HG03097 (cell line): ENCODE data around the gene ANAPC2.

Source experiments
- ATAC-seq: cut with Tn5 transposase; IDR thresholded peaks from one replicate; pipeline ENCODE4 v1.9.1; 2021; ENCODE audit not compliant: unreplicated experiment, low FRiP score

ANAPC2 gene

DNA sequence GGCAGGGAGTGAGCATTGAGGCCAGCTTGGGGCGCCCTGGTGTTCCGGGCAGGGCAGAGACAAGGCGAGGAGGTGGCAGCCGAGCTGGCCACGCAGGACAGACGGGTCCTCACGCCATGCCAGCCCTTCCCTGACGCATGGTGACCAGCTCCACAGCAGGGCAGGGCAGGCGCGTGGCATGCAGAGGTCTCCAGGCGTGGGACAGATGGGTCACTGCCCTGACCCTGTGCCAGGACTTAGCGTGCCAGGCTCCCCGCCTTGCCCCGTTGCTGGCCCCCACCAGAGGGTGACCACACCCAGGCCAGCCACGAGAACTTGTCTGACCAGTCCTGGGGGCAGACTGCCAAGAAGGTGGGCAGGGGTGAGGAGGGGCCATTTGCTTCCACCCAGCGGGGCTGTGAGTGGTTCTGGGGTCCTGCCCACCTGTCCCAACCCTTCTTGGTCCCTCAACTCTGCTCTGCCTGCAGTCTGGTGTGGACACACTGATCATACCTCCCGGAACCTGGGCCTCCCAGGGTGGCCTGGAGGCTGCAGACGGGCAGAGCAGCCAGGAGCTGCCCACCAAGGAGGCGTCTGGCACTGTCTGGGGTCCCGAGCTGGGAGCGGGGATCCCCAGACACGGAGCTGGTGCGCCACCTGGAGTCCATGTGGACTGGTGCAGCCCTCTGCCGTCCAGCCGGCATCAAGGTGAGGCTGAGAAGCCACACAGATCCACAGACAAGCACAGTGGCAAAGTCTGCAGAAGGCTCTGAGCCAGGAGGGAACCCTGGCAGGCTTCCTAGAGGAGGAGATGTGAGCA is 38.9 kb upstream of the ANAPC2 start, which contains the start of gene RNF224:
Gene RNF224 (plus strand): TSS at position 449 of the 799 bp plus-strand sequence. CDS start 834 bp downstream, outside the sequence.
- ATAC-seq, result no peak

DNA sequence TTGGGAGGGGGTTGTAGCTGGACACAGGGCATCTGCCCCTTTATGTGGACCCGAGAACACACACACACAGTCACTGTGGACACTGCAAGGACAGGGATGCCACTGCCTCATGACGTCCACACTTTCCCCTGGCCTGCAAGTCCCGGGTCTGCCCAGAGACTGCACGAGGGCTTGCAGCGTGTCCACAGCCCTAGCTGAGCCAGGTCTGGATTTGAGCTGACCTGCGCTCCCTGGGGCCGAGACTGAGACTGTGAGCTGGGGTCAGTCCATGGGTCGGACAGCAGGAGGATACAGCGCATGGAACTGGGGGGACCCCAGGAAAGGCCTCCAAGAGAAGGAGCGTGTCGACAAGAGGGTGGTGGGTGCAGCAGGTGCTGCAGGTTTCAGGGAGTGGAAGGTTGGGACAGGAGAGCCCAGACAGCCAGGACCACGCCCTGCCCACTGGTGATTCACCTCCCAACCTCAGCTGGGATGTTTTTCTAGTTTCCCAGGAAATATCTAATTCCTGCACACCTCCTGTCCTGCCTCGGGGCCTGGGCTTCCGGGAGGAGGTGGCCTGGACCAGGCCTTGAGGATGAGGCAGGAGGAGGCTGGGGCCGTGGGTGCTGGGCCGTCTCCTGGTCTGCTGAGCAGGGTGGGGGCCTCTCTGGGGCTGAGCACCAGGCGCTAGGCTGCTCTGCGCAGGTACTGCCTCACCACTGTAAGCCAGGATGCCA is 38.1 kb upstream of the ANAPC2 start:
- no peak for ATAC-seq

DNA sequence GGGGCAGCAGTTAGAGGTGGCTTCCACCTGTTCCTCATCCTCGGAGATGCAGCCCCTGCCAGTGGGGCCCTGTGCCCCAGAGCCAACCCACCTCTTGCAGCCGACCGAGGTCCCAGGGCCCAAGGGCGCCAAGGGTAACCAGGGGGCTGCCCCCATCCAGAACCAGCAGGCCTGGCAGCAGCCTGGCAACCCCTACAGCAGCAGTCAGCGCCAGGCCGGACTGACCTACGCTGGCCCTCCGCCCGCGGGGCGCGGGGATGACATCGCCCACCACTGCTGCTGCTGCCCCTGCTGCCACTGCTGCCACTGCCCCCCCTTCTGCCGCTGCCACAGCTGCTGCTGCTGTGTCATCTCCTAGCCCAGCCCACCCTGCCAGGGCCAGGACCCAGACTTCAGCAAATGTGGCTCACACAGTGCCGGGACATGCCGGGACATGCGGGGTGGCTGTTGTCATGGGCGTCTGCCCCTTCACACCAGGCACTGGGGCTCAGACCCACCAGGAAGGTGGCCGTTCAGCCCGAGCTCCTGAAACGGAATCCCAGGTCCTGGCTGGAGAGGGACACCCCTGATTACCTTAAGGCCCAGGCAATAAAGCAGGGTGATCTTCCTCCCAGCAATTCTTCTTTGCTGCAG is 37.5 kb upstream of the ANAPC2 start:
- ATAC-seq, result no peak

DNA sequence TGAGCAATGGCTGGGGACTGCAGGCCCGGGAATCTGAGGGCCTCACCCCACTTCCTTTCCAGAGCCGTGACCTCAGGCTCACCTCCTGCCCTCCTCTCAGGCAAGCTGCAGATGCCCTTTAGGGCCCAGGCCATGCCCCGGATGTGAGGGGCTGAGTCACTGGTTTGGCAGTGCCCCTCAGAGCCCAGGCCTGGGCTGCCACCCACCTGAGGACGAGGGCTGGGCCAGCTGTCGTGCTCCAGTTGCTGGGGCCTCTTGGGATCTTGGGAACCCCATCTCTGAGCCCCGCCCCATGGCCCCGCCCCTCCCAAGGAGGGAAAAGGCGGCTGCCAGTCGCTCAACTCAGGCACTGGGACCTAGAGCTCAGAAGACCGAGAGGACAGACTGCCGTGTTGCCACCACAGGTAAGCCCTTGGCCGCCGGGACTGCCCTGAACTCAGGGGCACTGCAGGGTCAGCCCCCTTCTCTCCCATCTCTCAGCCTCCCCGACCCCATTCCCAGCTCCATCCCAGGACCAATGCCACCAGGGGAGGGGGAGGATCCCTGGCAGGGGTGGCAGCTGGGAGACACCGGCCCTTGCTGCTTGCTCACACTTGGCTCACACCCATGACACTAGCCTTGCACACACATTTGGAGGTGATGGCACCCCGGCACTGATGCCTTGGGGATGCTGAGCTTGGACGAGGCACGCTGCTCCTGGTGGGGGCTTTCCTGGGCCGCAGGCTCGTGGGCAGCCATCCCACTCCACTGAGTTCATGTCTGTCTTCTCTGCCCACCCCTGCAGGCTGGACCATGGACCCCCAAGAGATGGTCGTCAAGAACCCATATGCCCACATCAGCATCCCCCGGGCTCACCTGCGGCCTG is 36.7 kb upstream of the ANAPC2 start, which contains the start of gene CYSRT1:
Gene CYSRT1 (plus strand): TSS at position 345 of the 865 bp plus-strand sequence. CDS start 448 bp downstream, at position 793.
- ATAC-seq, result no peak

DNA sequence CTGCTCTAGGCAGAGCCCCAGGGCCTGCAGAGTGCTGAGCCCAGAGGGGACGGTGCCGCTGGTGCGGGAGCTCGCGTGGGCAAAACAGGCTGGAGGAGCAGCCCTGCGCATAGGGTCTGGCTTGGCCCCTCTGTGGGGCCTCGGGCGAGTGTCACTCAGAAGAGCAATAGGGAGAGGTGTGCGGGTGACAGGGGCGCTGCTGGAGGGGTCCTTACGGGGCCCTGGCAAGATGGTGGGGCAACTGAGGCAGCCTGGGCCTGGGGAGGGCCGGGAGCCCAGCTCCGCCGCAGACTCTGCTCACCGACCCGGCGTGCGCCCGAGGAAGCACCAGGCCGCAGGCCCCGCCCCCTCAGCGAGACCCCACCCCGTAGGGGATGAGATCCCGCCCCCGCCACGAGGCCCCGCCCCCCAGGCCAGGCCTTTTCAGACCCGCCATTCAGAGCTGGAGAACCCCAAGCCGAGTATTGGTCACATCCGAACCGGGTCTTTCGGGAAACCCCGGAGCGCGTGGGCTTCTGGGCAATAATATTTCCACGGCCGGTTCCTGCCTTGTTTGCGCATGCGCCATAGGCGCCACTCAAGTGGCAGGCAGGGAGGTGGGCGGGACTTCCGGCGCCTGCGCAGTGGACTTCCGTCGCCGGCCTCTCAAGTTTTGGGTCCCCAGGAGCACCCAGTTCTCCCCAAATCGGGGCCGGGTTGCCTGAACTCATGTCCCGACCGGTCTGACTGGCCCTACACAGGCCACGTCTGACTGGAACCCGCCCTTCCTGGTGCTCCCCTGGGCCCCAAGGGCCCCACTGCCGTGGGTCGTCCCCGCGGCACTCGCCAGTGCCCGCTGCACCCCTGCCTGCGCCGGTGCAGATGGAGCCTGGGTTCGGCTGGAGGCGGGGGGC is 35.0 kb upstream of the ANAPC2 start:
- ATAC-seq, result peak; percentile 72

DNA sequence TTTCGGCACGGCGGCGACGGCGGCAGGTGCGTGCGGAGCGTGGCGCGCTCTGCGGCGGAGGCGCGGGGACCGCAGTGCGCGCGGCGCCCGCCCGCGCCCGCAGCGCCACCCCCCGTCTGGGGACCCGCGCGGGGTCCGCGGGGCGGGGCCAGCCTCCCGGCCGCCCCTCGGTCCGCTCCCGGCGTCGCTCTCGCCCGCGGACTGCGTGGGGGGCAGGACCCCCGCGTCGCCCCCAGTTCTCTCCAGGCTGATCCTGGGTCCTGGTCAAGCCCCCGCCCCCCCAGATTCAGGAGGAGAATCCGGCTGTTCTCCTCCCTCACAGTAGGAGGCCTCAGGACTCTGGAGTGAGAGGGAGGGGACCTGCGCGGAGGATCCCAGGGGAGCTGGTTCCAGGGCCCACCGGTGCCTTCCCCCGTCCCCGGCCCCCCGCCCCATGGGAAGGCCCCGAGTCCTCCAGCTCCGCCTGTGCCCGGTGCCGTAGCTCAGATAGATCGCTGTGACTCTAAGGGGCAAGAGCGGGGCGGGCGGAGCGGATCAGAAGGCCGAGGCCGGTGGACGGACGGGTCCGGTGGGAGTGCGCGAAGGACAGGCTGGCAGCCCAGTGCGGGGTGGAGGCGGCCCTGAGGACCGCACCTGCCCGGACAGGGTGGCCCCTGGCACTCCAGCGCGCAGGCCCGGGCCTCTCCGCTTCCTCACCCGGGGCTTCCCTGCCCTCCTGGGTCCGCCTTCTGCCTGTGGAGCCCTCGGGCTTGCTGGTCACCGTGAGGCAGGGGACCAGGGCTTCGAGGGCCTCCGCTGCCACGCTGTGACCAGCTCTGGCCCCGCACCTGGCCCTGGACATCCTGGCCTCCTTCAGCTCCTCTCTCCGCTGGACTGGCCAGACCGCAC is 34.1 kb upstream of the ANAPC2 start, which contains the start of gene RNF208:
Gene RNF208 (minus strand): TSS at position 51 of the 888 bp plus-strand sequence. CDS start 1,028 bp downstream, outside the sequence.
- no peak for ATAC-seq

DNA sequence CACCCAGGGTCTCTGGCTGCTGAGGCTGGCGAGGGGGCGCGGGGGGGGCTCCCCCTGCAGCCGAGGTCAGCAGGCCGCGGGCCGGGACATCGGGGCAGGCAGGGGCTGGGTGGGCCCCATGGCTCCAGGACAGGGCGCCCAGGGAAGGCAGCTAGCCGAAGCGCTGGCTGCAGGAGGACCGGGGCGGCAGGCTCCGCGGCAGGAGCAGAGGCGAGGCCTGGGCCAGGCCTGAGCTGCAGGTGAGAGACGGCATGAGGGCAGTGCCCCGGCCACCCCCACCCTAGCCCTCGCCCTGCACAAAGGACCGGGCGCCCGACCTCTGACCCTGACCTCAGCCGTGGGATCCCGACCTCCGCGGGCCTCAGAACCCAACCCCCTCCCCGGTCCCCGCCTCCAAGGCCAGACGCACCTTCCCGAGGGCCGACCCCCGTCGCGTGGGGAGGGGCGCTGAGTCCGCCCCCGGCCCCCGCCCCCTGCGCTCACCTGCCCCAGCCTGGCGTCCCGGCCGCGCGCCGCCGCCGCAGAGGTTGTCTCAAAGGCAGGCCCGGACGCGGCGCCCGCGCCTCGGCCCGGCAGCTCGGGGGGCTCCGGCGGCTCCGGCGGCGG is 33.2 kb upstream of the ANAPC2 start:
- ATAC-seq, result no peak

DNA sequence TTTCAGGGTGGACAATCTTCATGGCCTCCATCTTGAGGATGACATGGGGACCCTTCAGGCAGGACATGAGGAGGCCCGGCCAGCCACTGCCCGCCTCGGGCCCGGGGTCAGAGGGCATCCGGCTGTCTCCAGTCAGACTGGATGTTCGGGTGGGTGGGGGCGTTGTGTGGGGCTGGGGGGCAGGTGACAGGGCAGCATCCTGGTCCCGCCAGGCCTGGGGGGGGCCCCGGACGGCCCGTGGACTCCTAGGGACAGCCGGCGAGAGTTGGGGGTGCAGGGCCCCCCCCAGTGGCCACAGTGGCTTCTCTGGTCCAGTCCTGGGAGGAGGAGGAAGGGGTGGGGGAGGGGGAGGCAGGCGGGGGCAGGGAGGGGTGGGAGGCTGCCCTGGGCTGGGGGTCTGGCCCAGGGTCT is 32.7 kb upstream of the ANAPC2 start:
- ATAC-seq, result no peak

DNA sequence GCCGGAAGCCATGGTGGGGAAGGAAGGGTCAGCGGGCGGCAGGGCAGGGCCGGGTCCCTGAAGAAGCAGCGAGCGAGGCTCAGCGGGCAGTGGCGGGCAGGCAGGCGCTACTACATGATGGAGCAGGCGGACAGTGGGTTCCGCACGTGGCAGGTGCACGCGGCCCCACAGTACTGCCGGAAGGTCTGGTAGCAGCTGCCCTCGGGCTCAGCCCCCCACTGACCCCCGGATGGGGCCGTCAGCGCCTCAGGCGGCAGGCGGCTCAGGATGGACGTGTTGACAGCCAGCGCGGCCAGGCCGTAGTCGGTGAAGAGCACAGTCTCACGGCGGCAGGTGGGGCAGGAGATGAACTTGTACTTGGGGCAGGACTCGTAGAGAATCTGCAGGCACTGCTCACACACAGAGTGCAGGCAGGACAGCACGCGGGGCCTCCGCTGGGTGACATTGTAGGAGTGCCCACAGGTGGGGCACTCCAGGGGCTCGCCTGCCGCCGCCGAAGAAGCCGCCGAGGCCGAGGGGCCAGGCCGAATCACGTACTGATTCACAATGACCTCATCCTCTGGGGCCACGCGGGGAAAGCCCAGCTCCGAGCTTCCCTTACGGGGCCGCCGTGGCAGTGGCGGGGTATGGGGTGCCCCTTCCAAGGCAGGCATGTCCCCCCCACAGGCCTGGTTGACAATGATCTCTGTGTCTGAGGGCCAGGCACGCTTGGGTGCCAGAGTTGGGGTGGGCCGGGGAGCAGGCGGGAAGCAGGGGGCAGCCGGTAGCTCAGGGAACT is 32.1 kb upstream of the ANAPC2 start:
- ATAC-seq, result no peak

DNA sequence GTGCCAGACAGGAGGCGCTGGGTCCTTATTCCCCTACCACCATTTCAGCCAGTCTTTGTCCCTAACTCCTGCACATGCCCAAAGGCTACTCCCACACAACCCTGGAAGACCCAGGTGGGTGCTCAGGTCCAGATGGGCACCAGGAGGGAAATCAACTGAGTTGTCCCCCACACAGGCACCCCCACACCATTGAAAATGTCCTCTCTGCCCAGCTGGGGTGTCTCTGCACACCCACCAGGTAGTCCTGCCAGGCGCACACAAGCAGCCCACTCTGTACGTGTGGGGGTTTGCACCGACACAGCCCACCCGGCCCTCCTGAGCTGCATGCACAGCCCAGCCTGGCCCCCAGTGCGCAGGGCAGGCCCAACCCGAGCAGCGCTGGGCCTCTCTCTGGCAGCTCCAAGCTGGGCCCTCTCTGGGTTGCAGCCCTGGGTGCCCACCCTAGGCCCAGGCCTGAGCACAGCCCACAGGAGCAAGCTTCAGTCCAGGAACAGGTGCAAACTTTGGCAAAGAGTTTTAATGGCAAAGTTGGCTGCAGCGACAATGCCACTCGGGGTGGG is 31.5 kb upstream of the ANAPC2 start:
- ATAC-seq, result no peak

DNA sequence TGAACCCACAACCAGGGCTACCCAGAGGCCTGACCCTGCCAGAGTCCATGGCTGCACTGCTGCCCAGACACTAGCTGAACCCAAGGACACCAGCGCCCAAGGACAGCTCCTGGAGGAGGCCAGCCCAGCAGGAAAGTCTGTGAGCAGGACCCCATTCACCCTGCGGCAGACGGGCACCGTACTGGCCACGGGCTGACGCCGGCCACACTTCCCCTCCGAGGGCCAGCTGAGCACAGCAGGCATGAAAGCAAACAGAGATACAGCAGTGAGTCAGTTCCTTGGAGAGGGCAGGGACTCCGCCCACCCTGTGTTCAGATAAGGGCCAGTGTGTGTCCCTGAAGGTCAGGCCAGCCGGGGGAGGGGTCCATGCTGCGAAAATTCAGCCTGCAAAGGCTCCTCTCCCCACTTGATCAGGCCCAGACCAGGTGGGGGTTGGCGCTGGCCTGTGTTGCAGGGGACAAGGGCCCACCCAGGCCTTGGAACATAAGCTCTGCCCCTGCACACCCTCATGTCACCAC is 30.5 kb upstream of the ANAPC2 start:
- no peak for ATAC-seq

DNA sequence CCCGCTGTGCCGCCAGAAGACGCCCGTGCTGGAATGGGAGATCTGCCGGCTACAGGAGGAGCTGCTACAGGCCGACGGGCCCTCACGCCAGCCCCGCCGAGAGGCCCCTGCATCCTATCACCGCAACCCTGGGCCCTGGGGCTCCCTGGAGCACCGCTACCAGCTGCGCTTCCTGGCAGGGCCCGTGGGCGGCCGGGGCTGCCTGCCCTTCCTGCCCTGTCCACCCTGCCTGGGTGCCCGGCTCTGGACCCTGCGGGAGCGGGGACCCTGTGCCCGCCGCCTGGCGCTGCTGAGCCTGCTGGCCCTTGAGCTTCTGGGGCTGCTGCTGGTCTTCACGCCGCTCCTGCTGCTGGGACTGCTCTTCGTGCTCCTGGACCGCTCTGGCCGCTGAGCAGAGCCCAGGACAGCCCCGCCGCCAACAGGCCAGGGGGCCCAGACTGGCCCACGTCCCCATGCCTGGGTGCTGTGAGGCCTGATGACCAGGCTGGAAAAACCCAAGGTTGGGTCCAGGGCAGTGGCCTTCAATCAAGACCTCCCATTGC is 29.9 kb upstream of the ANAPC2 start:
- ATAC-seq, result no peak

DNA sequence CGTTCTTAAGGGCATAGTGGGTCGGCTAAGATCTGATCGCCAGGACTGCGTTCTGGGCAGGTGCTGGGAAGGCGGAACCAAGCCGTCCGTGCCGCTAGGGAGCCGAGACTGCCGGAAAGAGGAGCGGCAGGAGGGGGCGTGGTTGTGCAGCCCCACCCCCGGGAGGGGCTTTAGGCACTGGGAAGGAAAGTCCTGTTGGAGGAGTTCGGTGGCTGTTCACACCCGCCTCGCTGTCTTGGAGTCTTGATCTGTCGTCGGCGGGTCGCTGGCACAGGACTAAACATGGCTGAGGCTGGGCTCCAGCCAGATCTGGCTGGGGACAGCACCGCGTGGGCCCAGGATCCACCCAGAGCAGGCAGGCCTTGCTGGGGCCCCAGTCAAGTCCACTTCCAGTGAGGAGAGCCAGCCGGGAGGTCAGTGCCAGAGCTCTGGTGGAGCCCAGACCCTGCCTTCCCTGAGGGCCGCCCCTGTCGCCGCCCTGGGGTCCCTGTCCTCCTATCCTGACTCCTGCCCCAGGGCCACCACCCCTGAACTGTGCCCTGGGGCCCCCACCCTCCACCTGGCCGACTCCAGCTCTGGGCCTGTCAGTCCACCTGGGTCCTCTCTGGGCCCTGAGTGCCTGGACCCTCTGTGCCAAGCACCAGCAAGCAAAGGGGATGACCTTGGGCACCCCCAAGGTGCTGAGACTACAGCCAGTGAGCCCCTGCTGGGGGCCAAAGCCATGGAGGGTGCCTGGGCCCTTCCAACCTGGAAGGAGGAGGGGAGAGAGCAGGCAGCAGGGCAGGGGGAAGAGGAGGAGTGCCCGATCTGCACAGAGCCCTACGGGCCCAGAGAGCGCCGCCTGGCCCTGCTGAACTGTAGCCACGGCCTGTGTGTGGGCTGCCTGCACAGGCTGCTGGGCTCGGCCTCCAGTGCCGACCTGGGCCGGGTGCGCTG is 29.2 kb upstream of the ANAPC2 start:
- ATAC-seq, result no peak

DNA sequence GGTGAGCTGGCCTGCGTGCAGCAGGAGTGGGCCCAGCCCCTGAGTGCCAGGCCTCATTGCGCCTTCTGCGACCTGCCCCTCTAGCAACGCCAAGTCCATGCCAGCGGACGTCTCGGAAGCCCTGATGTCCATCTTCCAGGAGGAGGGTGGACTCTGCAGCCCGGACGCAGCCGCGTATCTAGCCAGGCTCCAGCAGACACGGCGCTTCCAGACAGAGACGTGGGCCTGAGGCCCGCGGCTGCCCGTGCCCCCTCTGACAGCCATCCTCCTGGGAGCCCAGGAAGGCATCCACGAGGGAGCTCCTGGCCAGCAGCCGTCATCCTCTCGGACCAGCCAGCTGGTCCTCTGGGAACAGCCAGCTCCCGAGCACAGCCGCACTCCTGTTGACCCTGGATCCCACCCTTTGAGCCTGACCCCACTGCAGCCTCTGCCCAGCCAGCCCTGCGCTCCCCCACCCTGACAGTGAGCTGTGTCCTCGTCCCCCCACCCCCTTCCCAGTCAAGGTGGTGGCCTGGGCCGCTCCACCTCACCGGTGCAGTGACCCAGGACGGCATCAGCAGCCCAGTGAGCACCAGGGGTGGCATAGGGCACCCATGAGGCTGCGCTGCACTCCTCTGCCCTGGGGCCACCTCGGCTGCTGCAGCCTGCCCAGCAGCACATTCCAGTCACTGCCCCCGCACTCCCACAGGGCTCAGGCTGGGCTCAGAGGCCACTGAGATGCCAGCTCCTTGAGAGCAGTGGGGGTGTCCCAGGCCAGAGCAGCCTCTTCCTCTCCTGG is 28.0 kb upstream of the ANAPC2 start:
- ATAC-seq, result no peak
